Suprapubic skin (tissue), 4 donors: Measurements from ENCODE around the gene PRKCG. TPM values are rescaled to one million over a fixed set of nuclear protein-coding genes. Genes with fewer than 3 reads are reported as not detected.

Experiments
- DNase-seq, 2 donors: peaks; one replicate each; pipeline ENCODE4 v3.0.0-alpha.2; 2019; ENCODE audit warnings: low spot score in 2 of 2
- H3K27ac ChIP-seq: fragments of 200-600 bp; sonication (generic); one replicate; pipeline ENCODE4 v1.5.1; 2019
- H3K27me3 ChIP-seq: fragments of 200-600 bp; sonication (generic); one replicate; pipeline ENCODE4 v1.5.1; 2019
- H3K36me3 ChIP-seq: fragments of 200-600 bp; sonication (generic); one replicate; pipeline ENCODE4 v1.5.1; 2019
- H3K4me1 ChIP-seq: fragments of 200-600 bp; sonication (generic); one replicate; pipeline ENCODE4 v1.5.1; 2019
- H3K4me3 ChIP-seq: fragments of 200-600 bp; sonication (generic); one replicate; pipeline ENCODE4 v1.5.1; 2019; ENCODE audit warnings: mild to moderate bottlenecking
- H3K9me3 ChIP-seq: fragments of 200-600 bp; sonication (generic); one replicate; pipeline ENCODE4 v1.5.1; 2019
- CTCF ChIP-seq, 2 donors: fragments of 200-600 bp in 1 of 2; fragments of 450-650 bp in 1 of 2; sonication (generic) in 1 of 2; IDR thresholded peaks; one replicate each; pipeline ENCODE4 v1.5.1; 2016 to 2019; ENCODE audit warnings: antibody characterized with exemption in 2 of 2, mild to moderate bottlenecking in 1 of 2, moderate library complexity in 1 of 2
- EP300 ChIP-seq: sonication (generic); formaldehyde crosslinking; IDR thresholded peaks from one replicate; pipeline ENCODE4 v1.6.1; 2017; ENCODE audit warnings: antibody characterized with exemption
- POLR2A ChIP-seq, 2 donors: fragments of 450-650 bp; IDR thresholded peaks; one replicate each; pipeline ENCODE4 v1.6.1; 2017; ENCODE audit warnings: antibody characterized with exemption in 2 of 2, mild to moderate bottlenecking in 2 of 2, moderate library complexity in 2 of 2
- POLR2AphosphoS5 ChIP-seq, 3 donors: sonication (generic); formaldehyde crosslinking; IDR thresholded peaks; one replicate each; pipeline ENCODE4 v1.6.1; 2017; ENCODE audit warnings: antibody characterized with exemption in 3 of 3
- WGBS: methylation state at CpG from one replicate; pipeline ENCODE4 v1.1.5; 2018; 5-methylcytosine and 5-hydroxymethylcytosine counted together
- total RNA-seq, 4 donors: library from RNA; depleted of rRNA; stranded (reverse); fragments of >200 nt; gene quantifications; one replicate each; pipeline ENCODE4 v1.1.0, GENCODE V29; 2016

The PRKCG gene
- total RNA-seq, 4 donors from 2014 or later: not detected

- no peaks in the 10 kb centered on the region for H3K36me3 ChIP-seq
- WGBS: 47% methylated on average over 4 of the region's 4 CpGs
- H3K9me3 ChIP-seq: no peaks in the 10 kb centered on the region
- peaks cover 69% of the 10 kb centered on the region for H3K27me3 ChIP-seq
- peaks cover 3% of the 10 kb centered on the region for H3K4me1 ChIP-seq
- TF ChIP-seq EP300 (no peak), CTCF (IDR thresholded peaks at IDR 0.05) (no peak), POLR2A (IDR thresholded peaks at IDR 0.05) (no peak), POLR2AphosphoS5 (IDR thresholded peaks at IDR 0.05) (no peak)
- H3K27ac ChIP-seq: no peak overlapping the region
- H3K4me3 ChIP-seq: no peak overlapping the region
- no peak for DNase-seq
These were observed 15.5 kb downstream of the PRKCG start for GRCh38 chr19:53897459-53897858.

GRCh38 chr19:53898166-53898565, 16.2 kb downstream of the PRKCG start:
- no peak for DNase-seq
- H3K4me1 ChIP-seq: peaks cover 3% of the 10 kb centered on the region
- no peak overlapping the region for H3K27ac ChIP-seq
- no peaks in the 10 kb centered on the region for H3K36me3 ChIP-seq
- peaks cover 64% of the 10 kb centered on the region for H3K27me3 ChIP-seq
- H3K4me3 ChIP-seq: no peak overlapping the region
- TF ChIP-seq CTCF (IDR thresholded peaks at IDR 0.05) (no peak), POLR2A (IDR thresholded peaks at IDR 0.05) (no peak), POLR2AphosphoS5 (IDR thresholded peaks at IDR 0.05) (no peak), EP300 (no peak)
- H3K9me3 ChIP-seq: no peaks in the 10 kb centered on the region
- 10% methylated on average over 15 of the region's 16 CpGs for WGBS

- no peak overlapping the region for H3K27ac ChIP-seq
- TF ChIP-seq EP300 (no peak), POLR2A (IDR thresholded peaks at IDR 0.05) (no peak), POLR2AphosphoS5 (IDR thresholded peaks at IDR 0.05) (no peak), CTCF (IDR thresholded peaks at IDR 0.05) (no peak)
- H3K9me3 ChIP-seq: no peaks in the 10 kb centered on the region
- peaks cover 3% of the 10 kb centered on the region for H3K4me1 ChIP-seq
- 5% methylated on average over 31 of the region's 42 CpGs for WGBS
- DNase-seq: no peak
- no peak overlapping the region for H3K4me3 ChIP-seq
- peaks cover 64% of the 10 kb centered on the region for H3K27me3 ChIP-seq
- no peaks in the 10 kb centered on the region for H3K36me3 ChIP-seq
These were observed 16.8 kb downstream of the PRKCG start for GRCh38 chr19:53898636-53899341.

- WGBS: 94% methylated on average over 22 of the region's 27 CpGs
- peaks cover 3% of the 10 kb centered on the region for H3K4me1 ChIP-seq
- no peaks in the 10 kb centered on the region for H3K36me3 ChIP-seq
- H3K27me3 ChIP-seq: peaks cover 66% of the 10 kb centered on the region
- H3K9me3 ChIP-seq: no peaks in the 10 kb centered on the region
- no peak overlapping the region for H3K4me3 ChIP-seq
- TF ChIP-seq EP300 (no peak), CTCF (IDR thresholded peaks at IDR 0.05) (no peak), POLR2AphosphoS5 (IDR thresholded peaks at IDR 0.05) (no peak), POLR2A (IDR thresholded peaks at IDR 0.05) (no peak)
- no peak for DNase-seq
- H3K27ac ChIP-seq: no peak overlapping the region
These were observed 18.3 kb downstream of the PRKCG start for GRCh38 chr19:53900191-53900860.

- H3K27me3 ChIP-seq: peaks cover 63% of the 10 kb centered on the region
- no peaks in the 10 kb centered on the region for H3K9me3 ChIP-seq
- H3K4me1 ChIP-seq: peaks cover 6% of the 10 kb centered on the region
- TF ChIP-seq CTCF (IDR thresholded peaks at IDR 0.05) (no peak), POLR2AphosphoS5 (IDR thresholded peaks at IDR 0.05) (no peak), POLR2A (IDR thresholded peaks at IDR 0.05) (no peak), EP300 (no peak)
- no peak overlapping the region for H3K27ac ChIP-seq
- 42% methylated on average over 4 of the region's 4 CpGs for WGBS
- H3K4me3 ChIP-seq: no peak overlapping the region
- H3K36me3 ChIP-seq: no peaks in the 10 kb centered on the region
- DNase-seq: no peak
These were observed 21.2 kb downstream of the PRKCG start for GRCh38 chr19:53903055-53903680.
